Activated naive CD8-positive, alpha-beta T cell (primary cell): Measurements from ENCODE around the gene PRKAR1B.

ENCODE experiments used
- H3K27ac Mint-ChIP-seq: one replicate; pipeline ENCODE4 v1.8.0; 2021; ENCODE audit warnings: mixed read lengths
- H3K27me3 Mint-ChIP-seq: one replicate; pipeline ENCODE4 v1.8.0; 2021; ENCODE audit warnings: mixed read lengths
- H3K36me3 Mint-ChIP-seq: one replicate; pipeline ENCODE4 v1.8.0; 2021; ENCODE audit warnings: mixed read lengths
- H3K4me1 Mint-ChIP-seq: one replicate; pipeline ENCODE4 v1.8.0; 2021; ENCODE audit warnings: low read depth, mixed read lengths
- H3K4me3 Mint-ChIP-seq: one replicate; pipeline ENCODE4 v1.8.0; 2021; ENCODE audit warnings: mild to moderate bottlenecking, mixed read lengths
- H3K9me3 Mint-ChIP-seq: one replicate; pipeline ENCODE4 v1.8.0; 2021; ENCODE audit warnings: low read depth, mixed read lengths

Gene PRKAR1B

DNA sequence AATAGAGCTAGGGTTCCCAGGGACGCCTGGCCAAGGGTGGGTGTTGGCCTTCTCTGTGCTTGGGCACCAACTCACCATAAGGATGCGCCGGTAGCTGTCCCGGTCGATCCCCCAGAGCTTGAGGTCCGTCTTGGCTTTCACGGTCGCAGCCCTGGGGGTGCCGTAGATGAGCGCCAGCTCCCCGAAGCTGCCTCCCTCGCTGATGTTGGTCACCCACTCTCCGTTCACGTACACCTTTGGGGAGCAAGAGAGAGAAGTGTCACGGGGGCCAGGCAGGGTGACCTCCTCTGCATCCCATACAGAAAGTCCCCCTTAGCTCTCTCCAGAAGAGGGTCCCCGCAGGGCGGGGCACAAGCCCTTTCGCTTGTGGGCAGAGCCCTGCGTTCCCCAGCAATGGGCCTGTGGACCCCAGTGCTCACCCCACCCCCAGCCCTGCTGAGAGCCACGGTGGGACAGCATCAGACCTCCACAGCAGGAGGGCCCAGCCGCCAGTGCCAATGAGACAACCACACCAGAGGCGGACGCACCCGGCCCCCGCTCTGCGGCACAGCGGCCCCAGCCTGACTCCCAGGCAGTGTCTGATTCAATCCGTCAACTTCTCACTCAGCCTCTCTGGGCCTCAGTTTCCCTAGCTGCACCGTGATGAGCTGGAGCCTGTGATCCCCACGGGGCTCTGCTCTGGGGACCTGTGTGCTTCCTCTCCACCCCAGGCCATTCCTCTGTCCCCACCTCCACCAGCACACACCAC lies 130.8 kb downstream of the PRKAR1B start:
- Mint-ChIP-seq H3K36me3 (peaks cover 6% of the 10 kb centered on the region), H3K27me3 (no peaks in the 10 kb centered on the region), H3K27ac (no peak overlapping the region), H3K4me3 (no peak overlapping the region), H3K4me1 (peaks cover 58% of the 10 kb centered on the region), H3K9me3 (no peaks in the 10 kb centered on the region)

DNA sequence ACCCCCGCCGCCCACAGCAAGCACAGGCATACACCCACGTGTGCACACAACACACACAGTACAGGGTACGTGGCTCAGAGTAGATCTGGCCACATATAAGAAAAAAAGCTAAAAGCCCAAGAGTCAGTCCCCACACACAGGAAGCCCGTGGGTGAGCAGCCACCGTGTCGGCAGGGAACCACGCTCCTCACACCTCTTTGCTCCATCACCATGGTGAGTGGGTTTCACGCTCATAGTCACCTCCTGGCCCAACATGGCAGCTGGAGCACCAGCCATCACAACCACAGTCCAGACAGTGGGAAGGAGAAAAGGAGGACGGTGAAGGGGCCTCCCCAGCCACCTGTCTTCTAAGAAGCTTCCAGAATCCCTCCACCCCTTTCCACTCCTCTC lies 131.5 kb downstream of the PRKAR1B start:
- Mint-ChIP-seq H3K27ac (peak overlapping the region; percentile 83), H3K36me3 (peaks cover 6% of the 10 kb centered on the region), H3K4me3 (peak overlapping the region; percentile 51), H3K4me1 (peaks cover 52% of the 10 kb centered on the region), H3K27me3 (no peaks in the 10 kb centered on the region), H3K9me3 (no peaks in the 10 kb centered on the region)

DNA sequence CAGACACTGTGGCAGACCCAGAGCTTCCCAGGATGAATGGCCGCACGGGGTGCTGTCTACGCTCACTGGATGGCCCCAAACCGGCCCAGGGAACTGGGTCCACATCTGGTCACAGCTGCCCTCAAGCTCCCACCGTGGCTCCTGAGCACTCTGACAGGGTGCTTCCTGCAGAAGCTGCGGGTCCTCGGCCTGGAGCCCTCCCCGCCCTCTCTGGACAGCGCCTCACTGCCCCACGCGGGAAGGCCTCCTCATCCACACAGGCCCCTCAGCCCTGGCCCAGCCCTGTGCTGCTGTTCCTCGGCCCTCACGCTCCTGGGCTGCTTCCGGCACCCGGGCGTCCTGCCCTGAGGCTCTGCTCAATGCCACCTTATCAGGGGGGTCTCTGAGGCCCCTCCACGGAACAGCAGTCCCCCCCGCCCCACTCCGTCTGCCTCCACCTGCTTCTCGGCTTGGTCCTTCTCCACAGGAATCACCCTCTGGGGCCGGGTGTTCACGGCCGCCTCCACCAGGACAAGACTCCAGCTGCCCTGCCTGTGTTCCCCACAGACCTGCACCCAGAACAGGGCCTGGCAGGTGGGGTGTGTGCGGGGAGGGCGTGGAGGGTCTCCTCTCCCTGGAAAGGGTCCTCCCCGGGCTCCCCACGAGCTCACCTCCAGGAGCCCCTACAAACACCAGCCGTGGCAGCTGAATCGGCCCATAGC lies 132.0 kb downstream of the PRKAR1B start:
- H3K27ac Mint-ChIP-seq: peak overlapping the region; percentile 83
- peaks cover 47% of the 10 kb centered on the region for H3K4me1 Mint-ChIP-seq

DNA sequence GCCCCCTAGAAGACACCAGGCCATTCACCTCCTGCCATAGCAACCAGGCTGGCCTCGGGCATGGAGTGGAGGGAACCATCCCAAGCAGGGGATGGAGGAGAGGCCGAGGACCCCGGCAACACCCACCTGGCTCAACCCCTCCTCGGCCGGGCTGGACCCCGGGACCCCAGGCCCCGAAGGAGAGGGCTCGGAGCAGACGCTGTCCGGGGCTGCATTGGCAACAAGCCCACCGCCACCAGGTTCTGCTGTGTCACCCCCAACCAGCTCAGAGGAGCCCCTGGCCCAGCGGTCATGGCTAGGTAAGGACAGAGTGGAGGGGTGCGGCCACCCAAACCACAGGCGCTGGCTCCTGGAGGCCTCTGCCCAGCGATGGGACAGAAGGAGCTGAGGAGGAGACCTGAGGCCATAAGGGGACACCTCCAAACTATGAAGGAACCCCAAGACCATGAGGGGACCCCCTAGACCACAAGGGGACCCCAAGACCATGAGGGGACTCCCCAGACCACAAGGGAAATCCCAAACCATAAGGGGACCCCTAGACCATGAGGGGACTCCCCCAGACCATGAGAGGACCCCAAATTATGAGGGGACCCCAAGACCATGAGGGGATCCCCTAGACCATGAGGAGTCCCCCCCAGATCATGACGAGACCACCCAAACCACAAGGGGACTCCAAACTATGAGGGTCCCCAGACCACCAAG lies 132.7 kb downstream of the PRKAR1B start:
- Mint-ChIP-seq H3K27ac (peak overlapping the region; percentile 78), H3K27me3 (no peaks in the 10 kb centered on the region), H3K4me1 (peaks cover 42% of the 10 kb centered on the region), H3K4me3 (no peak overlapping the region), H3K9me3 (no peaks in the 10 kb centered on the region), H3K36me3 (peaks cover 6% of the 10 kb centered on the region)

More for the DNA sequence above, 132.0 kb downstream of the PRKAR1B start:
- H3K9me3 Mint-ChIP-seq: no peaks in the 10 kb centered on the region
- peaks cover 6% of the 10 kb centered on the region for H3K36me3 Mint-ChIP-seq
- no peaks in the 10 kb centered on the region for H3K27me3 Mint-ChIP-seq
- no peak overlapping the region for H3K4me3 Mint-ChIP-seq

DNA sequence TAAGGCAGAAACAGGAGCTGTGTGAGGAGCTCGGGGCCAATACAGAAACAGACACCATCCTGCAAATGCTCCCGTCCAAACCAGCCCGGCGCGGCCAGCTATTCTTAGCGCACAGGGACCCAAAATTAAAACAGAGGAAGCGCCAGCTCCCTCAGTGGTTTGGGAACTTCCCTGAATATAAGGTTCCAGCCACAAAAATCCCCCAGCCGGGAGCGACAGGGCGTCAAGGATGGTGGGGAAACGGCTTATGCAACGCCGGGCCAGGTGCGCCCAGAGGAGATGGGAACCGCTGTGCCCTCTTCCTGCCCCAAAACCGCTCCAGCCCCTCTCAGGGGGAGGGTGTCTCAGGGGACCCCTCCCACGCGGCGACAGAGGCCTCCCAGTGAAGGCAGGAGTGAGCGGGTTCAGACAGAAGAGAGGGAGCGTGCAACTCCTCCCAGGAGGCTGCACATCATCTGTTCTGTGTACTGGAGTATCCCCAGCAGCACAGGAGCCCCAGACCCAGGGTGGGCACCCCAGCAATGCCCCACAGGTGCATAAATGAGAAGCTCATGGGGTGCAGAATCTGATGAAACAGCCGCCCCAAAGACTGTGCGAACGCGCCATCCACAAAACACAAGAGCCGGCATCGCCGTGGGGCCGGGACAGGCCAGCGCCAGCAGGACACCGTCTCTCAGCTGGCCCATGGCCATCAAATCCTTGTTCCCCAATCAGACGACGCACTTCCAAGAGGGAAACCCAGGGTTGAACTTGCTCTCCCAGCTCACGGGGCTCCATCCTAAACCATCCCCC lies 133.6 kb downstream of the PRKAR1B start:
- Mint-ChIP-seq H3K4me3 (peak overlapping the region; percentile 62), H3K27ac (peak overlapping the region; percentile 78), H3K9me3 (peaks cover 4% of the 10 kb centered on the region), H3K36me3 (peaks cover 12% of the 10 kb centered on the region), H3K27me3 (no peaks in the 10 kb centered on the region), H3K4me1 (peaks cover 43% of the 10 kb centered on the region)

DNA sequence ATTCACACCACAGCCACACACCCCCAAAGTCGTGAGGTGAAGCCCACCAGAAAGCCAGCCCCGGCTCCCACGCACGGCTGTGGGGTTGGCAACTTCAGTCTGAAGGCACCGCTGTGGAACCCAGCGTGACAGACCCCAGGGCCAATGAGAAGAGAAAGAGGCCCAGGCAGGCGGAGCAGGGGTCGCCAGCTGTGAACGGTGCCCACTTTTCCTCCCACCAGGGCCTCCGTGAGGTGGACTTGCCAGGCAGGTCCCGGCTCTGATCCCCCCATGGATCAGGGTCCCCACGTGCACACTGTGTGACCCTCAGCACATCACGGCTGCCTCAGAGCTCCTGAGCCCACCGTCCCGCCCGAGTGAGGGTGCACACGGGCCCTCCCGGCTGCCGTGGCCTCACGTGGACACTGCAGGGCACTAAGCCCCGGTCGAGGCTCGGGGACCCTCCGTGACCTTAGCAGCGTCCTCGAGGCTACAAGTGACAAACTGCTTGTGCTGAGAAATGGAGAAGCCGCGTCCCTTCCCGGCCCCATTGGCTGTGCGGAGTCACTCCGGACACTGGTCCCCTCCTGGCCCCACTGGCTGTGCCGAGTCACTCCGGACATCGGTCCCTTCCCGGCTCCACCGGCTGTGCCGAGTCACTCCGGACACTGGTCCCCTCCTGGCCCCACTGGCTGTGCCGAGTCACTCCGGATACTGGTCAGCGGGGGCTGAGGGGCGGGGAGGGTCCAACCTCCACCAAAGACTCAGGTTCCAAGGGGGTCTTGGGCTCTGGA lies 135.0 kb downstream of the PRKAR1B start:
- H3K27ac Mint-ChIP-seq: no peak overlapping the region
- peaks cover 13% of the 10 kb centered on the region for H3K36me3 Mint-ChIP-seq
- peaks cover 7% of the 10 kb centered on the region for H3K9me3 Mint-ChIP-seq
- H3K27me3 Mint-ChIP-seq: no peaks in the 10 kb centered on the region
- H3K4me1 Mint-ChIP-seq: peaks cover 41% of the 10 kb centered on the region
- no peak overlapping the region for H3K4me3 Mint-ChIP-seq

DNA sequence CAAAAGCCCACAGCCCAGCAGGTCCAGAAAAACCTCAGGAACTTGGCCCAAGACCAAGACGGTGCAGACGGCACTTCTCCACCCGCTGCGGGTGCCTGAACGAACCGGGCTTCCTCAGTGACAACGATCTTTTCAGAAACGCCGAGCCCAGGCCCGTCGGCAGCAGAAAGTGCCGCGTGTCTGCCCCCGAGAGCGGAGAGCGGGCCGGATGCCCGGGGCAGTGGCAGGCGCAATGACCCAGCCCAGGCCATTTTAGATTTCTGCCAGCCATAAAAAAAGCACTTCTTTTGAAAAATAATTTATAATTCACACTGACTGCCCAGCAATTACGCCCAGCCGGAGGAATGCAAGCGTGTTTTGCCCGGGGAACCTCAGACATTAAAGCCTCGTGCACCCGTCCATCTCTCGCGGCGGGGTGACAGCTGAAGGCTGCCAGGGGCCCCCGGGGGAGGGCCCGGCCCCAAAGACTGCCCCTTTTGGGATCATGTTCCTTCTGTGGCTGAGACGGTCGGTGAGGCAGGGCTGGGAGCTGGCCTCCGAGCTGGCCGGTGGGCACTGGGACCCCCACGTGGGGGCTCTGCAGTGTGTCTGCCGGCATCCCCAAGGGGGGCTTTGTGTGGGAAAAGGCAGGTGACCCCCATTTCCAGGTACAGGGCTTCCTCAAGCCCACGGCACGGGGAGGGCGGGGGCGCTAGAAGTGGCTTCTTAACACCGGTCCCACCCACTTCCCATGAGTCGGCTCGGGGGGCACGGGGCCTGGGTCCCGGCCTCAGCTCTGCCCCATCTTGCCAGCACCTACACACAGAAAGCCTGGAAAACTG lies 136.1 kb downstream of the PRKAR1B start:
- no peak overlapping the region for H3K27ac Mint-ChIP-seq
- no peaks in the 10 kb centered on the region for H3K27me3 Mint-ChIP-seq
- peaks cover 18% of the 10 kb centered on the region for H3K36me3 Mint-ChIP-seq
- H3K4me3 Mint-ChIP-seq: peak overlapping the region; percentile 20
- H3K9me3 Mint-ChIP-seq: peaks cover 7% of the 10 kb centered on the region
- peaks cover 44% of the 10 kb centered on the region for H3K4me1 Mint-ChIP-seq

DNA sequence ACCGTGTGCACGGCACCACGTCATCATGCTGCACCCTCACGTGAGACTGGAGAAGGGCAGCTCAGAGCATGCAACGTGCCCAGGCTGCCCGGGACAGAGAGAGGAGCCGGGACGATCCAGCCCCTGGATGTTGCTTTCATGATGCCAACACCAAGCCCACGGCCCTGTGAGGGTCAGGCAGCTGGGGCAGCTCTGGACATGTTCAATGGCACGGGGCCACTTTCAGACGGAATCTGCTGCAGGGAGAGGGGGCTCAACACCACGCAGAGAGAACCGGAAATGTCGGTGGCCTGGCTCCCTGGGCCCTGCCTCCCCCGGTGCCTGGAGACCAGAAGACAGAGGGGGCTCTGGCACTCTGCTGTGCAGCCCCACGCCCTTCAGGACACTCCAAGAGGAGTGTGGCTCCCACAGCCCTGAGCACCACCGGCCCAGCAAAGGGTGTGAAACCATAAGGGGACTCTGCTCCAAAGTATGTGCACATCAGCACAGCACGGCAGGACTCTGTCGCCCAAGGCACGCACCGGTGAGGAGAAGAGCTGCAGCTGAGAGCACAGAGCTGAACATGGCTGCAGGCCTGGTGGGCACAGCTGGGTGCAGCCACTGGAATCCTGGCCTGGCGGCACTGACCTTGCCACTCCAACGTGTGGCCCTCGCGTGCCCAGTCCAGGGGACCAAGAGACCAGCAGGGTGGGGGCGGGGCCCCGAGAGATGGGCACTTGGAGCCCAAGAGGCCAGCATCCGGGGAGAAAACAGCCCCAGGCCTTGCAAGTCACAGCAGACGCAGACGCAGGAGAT lies 137.1 kb downstream of the PRKAR1B start:
- H3K4me3 Mint-ChIP-seq: no peak overlapping the region
- H3K27me3 Mint-ChIP-seq: no peaks in the 10 kb centered on the region
- H3K9me3 Mint-ChIP-seq: peaks cover 7% of the 10 kb centered on the region
- no peak overlapping the region for H3K27ac Mint-ChIP-seq
- H3K4me1 Mint-ChIP-seq: peaks cover 46% of the 10 kb centered on the region
- H3K36me3 Mint-ChIP-seq: peaks cover 22% of the 10 kb centered on the region

DNA sequence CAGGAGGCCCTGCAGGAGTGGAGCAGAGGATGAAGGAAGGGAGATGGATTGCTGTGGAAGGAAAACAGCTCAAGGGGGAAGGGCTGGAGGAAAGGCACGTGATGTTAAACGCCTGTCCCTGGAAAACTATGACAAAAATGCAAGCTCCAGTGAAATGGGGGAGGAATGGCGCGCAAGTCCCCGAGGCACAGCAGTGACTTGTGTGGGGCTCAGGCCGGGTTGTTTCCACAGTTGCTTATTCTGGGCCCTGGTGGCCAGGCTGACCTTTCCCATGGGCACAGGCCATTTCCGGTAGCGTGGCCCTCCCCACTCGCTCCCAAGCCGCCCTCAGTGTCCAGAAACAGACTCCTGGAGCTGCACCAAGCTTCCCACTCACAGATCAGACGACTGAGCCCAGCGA lies 139.3 kb downstream of the PRKAR1B start:
- Mint-ChIP-seq H3K36me3 (peaks cover 30% of the 10 kb centered on the region), H3K27me3 (no peaks in the 10 kb centered on the region), H3K4me1 (peaks cover 49% of the 10 kb centered on the region), H3K27ac (no peak overlapping the region), H3K9me3 (peaks cover 7% of the 10 kb centered on the region), H3K4me3 (no peak overlapping the region)

DNA sequence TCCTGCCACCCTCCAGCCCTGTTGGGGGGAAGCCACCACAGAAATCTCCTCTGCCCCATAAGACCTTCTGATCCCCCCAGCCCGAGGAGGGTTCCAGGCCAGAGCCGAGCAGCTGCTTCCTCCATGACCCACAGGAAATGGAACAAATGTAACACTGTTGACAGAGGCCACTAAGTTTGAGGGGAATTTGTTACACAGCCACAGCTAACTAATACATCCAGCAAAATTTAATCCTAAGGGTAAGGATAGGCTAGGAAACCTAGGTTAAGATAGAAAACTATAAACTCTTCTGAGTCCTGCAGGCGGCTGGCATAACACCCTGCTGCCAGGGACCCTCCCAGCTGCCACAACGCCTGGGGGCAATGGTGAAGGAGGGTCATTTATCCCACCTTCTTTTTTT lies 140.6 kb downstream of the PRKAR1B start:
- peaks cover 46% of the 10 kb centered on the region for H3K4me1 Mint-ChIP-seq
- H3K9me3 Mint-ChIP-seq: peaks cover 7% of the 10 kb centered on the region
- no peaks in the 10 kb centered on the region for H3K27me3 Mint-ChIP-seq
- no peak overlapping the region for H3K4me3 Mint-ChIP-seq
- H3K27ac Mint-ChIP-seq: peak overlapping the region; percentile 97
- peaks cover 30% of the 10 kb centered on the region for H3K36me3 Mint-ChIP-seq

DNA sequence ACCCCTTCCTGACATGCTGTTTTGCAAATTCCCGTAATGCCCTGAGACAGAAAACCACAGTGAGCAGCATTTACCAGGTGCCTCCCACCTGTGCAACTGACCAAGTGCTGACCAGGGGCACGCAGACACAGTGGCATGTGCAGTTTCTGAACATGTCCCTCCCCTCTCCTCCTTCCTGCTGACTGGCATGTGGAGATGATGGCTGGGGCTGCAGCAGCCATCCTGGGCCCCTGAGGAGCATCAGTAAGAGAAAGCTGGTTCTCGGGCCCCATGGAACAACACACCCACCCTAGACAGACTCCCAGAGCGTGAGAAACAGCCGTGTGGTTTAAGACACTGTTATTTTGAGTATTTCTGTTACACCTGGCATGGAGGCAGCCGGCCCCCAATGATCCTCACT lies 141.2 kb downstream of the PRKAR1B start:
- peaks cover 7% of the 10 kb centered on the region for H3K9me3 Mint-ChIP-seq
- peak overlapping the region; percentile 93 for H3K4me3 Mint-ChIP-seq
- peak overlapping the region; percentile 97 for H3K27ac Mint-ChIP-seq
- peaks cover 30% of the 10 kb centered on the region for H3K36me3 Mint-ChIP-seq
- H3K4me1 Mint-ChIP-seq: peaks cover 45% of the 10 kb centered on the region
- H3K27me3 Mint-ChIP-seq: no peaks in the 10 kb centered on the region

DNA sequence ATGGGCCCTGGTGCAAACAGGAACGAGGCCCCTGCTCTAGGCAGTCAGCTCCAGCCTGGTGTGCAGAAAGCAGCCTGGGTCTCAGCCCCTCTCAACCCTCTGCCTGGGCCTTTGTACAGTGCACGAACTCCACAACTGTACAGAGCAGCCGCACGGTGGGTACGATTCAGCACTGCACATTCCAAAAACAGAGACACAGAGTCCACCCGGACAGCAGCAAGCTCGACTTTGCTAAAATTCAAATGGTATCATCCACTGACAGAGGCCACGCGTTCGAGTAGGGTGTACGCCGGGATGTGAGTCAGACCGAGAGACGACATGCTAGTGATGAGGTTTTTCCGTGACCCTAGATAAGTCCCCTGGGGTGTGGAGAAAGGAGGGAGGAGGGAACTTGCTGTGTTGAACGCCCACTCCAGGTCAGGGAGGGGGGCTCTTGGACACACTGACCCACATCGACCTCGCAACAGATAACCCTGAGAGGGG lies 141.8 kb downstream of the PRKAR1B start:
- Mint-ChIP-seq H3K36me3 (peaks cover 30% of the 10 kb centered on the region), H3K9me3 (peaks cover 7% of the 10 kb centered on the region), H3K4me3 (peak overlapping the region; percentile 93), H3K27ac (peak overlapping the region; percentile 97), H3K4me1 (peaks cover 45% of the 10 kb centered on the region), H3K27me3 (no peaks in the 10 kb centered on the region)

DNA sequence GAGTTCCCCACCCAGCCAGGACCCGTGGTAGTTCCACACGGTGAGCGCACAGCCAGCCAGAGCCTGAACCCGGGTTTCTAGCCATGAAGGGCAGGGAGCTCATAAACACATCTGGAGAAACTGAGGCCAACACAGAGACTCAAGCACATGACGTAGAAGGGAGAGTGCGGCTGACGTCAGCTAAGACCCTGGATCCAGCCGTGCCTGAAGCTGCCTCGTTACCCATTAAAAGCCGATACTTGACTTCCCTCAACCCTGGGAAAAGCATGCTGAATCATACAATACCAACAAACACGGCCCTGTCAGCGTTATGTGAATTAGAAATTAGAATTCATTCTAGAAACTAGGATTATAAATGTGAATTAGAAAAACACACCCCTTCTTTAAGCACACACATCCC lies 142.3 kb downstream of the PRKAR1B start:
- Mint-ChIP-seq H3K4me3 (peak overlapping the region; percentile 93), H3K4me1 (peaks cover 45% of the 10 kb centered on the region), H3K36me3 (peaks cover 30% of the 10 kb centered on the region), H3K27me3 (no peaks in the 10 kb centered on the region), H3K9me3 (peaks cover 7% of the 10 kb centered on the region), H3K27ac (peak overlapping the region; percentile 97)
